GM21825 (cell line): ENCODE results near the gene SIPA1L3.

Source experiments
- ATAC-seq: cut with Tn5 transposase; IDR thresholded peaks from one replicate; pipeline ENCODE4 v1.9.1; 2021; ENCODE audit warnings: mild to moderate bottlenecking, moderate library complexity; ENCODE audit not compliant: unreplicated experiment

Gene SIPA1L3

DNA sequence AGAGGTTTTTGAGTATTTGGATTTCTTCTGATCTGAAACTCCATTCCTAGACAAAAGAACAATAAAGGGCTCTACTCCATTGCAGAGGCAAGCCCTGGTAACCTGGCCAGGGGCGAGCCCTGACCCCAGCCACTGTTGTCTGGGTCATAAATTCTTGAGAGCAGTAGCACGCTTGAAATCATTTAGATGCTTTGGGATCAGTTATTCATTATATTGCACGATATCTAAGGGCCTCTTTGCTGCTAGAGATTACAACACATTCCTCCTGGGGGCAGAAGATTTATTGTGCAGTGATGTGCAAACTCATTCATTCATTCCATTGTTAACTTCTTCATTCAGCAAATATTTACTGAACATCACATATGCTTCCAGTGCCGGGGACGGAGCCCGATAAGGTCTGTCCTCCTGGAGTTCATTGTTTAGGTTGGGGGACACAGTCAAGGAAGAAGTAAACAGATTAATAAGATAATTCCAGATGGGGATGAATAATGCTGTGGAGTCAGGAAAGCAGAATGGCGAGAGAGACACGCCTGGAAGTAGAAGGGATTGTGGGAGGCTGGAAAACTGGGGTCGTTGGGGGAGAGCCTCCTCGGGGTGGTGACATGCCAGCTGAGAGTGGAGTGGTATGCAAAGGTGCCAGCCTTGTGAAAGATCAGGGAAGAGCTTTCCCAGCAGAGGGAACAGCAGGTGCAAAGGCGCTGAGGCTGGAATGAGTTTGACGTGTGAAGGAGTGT lies 34.9 kb downstream of the SIPA1L3 start:
- ATAC-seq: no peak

DNA sequence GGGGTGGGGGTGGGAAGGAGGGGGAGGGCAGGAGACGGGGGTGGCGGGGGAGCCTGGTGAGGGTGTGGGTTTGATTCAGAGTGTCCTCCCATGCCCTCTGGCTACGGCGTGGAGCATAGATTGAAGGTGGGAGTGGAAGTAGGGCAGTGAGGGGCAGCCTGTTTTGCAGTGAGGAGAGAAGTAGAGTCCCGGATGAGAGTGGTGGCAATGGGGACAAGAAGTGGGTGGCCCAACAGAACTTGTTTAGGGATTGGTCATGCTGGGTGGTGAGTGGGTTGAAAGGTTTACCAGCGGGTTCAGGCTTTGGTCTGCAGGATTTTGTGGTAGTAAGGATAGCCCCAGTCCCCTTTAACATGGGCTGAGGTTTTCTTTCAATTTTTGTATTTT lies 35.5 kb downstream of the SIPA1L3 start:
- no peak for ATAC-seq

DNA sequence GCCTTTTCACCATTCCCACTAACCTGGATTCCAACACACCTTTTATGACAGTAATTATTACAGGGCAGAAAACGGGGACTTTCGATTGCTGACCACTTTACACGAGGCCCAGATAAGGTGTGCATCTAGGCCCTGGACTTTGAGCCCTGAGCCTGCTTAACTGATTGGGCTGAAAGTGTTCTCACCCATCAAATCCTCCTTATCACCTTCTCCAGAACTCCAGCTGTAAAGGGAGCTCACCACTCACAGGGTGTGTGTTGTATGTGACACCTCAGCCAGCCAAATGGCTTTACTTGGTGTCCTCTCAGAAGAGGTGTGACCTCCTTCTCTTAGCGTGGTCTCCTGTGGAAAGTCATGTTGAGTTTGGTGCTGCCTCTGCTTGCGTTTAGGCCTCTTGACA lies 36.5 kb downstream of the SIPA1L3 start:
- no peak for ATAC-seq

GRCh38 chr19:37946132-37946531 lies 39.1 kb downstream of the SIPA1L3 start:
- ATAC-seq: no peak

DNA sequence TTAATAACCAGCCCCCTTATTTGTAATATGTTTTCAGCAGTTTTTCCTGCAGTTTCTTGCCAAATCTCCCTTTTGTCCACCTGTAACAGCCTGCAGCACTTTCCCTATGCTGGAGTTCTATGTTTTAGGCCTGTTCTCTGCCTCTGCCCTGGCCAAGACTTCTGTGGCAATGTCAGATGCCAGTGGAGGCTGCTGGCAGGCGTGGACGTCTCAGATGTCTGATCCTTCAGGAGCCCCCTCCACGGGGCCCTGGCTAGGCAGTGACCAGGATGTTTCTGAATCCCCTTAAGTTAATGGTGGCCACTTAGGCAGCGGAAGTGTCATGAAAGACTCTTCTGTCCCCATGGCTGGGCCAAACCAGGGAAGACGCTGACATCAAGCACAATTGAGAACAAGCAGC lies 40.8 kb downstream of the SIPA1L3 start:
- no peak for ATAC-seq

DNA sequence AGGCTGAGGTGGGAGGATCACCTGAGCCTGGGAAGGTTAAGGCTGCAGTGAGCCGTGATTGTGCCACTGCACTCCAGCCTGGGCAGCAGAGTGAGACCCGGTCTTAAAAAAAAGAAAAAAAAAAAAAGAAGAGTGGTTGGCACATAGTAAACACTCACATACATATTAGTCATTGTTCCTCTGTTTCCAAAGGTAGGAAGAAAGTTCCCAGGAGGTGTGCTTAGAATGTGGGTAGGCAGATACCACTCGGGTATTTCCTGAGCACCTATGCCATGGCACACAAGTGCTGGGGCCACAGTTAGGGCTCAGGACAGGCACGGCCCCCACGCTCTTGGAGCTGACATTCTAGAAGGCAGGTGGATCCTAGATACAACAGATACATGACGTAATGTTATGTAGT lies 41.4 kb downstream of the SIPA1L3 start:
- ATAC-seq: no peak

DNA sequence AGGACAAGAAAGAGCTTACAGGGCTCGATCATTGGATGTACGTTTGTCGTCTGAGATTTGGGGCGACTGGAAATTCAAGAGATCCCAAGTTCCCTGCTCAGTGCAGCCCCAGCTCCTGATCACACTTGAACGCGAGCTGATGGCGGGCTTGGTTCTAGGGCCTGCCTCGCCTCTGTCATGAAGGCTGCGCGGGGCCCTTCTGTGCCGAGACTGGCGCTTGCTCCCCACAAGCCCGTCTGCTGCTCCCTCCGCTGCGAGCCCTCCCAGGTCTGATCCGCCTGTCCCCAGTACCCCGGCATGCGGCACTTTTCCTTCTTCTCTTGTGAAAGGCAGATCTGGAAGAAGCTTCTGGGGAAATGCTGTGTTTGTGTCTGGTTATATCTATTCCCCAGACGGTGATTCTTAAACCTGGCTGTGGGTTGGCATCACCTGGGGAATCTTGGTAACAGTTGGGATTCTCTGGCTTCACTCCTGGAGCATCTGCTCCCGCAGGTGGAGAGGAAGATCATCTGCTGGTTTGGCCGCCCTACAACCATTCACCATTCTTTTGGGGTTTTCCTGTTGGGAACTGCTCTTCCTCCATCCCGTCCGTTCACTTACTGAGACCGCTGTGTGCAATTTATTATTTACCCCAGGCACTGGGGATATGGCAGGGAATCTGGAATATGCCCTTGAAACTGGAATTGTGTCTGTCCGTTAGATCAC lies 43.6 kb downstream of the SIPA1L3 start:
- no peak for ATAC-seq

- no peak for ATAC-seq
Measured at GRCh38 chr19:37951816-37952210, 44.8 kb downstream of the SIPA1L3 start.

DNA sequence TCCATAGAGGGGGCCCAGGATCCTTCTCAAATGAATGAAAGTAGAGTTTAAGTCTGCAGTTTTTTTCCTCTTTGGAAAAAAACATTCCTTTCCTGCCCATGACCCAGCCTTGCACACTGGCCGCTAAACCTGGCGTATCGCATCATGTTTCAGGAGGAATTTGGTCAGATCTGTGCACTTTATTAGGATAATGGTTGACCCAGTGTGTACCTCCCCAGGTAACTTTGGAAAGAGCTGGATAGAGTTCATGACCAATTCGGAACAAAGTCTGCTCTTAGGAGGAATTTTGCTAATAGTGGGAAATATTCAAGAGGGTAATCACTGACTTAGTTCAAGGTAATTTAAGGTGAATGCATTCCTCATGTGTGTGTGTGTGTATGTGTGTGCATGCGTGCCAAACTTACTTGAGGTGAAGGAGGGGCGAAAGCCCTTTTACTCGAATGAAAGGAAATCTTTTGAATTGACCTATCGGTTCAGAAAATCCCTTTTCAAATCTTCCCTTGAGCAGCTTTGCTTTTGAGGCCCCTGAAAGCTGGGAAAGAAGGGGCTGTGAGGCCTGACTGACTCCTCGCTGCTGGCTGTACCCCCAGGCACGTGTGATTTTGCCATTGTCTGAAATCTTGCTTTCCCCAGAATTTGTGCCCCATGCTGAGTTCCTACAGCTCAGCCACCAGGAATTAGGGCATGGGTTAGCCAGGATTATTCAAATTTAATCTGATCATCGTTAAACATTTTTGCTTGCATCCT lies 46.3 kb downstream of the SIPA1L3 start:
- ATAC-seq: no peak

DNA sequence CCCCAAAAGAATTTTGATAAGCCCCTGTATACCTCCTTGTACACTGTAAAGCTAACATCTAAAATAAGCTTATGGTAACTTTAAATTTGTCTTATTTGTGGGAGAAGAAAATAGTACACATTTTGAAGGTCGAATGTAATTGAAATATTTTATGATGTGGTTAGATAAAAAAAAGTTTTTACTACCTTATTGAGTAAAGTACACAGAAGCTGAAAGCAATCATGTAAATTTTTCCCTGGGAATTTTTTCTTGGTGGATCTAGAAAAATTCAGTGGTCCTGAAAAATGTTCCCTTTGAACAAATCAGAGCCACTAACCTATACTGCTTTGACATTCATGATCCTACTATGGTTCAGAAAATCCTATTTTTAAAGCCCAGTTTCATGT lies 46.9 kb downstream of the SIPA1L3 start:
- no peak for ATAC-seq

- ATAC-seq: no peak
Measured at GRCh38 chr19:37954421-37954874, 47.4 kb downstream of the SIPA1L3 start.

- no peak for ATAC-seq
Measured at GRCh38 chr19:37955986-37956385, 49.0 kb downstream of the SIPA1L3 start.

DNA sequence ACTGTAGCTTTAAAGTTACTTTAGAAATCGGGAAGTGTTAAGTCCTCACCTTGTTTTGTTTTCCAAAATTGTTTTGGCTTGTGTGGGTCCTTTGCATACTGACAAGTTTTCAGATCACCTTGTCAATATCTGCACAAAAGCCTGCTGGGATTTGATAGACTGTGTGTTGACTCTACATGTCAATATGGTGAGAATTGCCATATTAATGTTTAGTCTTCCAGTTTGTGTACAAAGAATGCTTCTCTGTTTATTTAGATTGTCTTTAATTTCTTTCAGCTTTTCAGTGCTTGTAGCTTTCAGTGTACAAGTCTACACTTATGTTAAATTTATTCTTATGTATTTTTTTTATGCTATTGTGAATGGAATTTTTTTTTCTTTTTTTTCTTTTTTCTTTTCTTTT lies 50.2 kb downstream of the SIPA1L3 start:
- ATAC-seq: no peak

- ATAC-seq: no peak
Measured at GRCh38 chr19:37959665-37960114, 52.7 kb downstream of the SIPA1L3 start.

DNA sequence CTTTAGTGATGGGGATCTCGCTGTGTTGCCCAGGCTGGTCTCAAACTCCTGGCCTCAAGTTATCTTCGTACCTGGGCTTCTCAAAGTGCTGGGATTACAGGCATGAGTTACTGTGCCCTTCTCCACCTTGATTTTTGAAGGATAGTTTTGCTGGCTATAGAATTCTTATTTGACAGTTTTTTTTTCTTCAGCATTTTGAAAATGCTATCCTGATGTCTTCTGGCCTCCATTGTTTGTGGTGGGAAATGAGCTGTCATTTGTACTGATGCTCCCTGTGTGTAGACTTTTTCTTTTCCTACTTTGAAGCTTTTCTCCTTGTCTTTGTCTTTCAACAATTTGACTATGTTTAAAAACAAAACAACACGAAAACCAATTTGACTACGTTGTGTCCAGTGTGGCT lies 54.2 kb downstream of the SIPA1L3 start:
- ATAC-seq: no peak

GRCh38 chr19:37963190-37963936 lies 56.4 kb downstream of the SIPA1L3 start:
- no peak for ATAC-seq

DNA sequence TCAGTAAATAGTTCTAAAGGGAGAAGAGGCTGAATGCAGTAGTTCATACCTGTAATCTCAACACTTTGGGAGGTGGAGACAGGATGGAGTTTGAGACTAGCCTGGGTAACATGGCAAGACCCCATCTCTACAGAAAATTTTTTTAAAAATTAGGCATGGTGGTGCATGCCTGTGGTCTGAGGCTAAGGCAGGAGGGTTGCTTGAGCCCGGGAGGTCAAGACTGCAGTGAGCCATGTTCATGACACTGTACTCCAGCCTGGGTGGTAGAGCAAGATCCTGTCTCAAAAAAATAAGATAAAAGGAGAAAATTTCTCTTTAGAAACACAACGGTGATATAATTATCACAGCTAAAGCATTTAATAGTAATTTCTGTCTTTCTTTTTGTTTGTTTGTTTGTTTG lies 57.1 kb downstream of the SIPA1L3 start:
- ATAC-seq: no peak

DNA sequence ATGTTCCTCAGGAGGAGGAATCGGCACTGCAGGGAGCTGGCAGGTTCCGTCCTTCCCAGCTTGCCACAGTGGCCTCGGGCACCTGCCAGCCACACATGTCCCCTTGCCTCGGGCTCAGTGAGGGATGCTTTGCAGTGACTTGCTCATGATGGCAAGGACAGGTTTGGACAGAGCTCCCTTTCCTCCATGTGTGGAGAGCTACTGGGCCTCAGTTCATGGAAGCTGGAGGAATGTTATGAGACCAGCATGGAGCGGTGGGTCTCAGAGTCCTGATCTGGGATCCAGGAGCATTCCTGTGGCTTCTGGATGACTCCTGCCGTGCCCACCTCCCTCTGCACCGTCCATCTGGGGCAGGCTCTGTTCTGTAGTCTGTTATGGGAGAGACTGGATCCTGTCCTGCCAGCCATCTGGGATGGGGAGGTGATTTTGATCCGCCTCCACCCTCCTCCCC lies 59.2 kb downstream of the SIPA1L3 start:
- no peak for ATAC-seq

DNA sequence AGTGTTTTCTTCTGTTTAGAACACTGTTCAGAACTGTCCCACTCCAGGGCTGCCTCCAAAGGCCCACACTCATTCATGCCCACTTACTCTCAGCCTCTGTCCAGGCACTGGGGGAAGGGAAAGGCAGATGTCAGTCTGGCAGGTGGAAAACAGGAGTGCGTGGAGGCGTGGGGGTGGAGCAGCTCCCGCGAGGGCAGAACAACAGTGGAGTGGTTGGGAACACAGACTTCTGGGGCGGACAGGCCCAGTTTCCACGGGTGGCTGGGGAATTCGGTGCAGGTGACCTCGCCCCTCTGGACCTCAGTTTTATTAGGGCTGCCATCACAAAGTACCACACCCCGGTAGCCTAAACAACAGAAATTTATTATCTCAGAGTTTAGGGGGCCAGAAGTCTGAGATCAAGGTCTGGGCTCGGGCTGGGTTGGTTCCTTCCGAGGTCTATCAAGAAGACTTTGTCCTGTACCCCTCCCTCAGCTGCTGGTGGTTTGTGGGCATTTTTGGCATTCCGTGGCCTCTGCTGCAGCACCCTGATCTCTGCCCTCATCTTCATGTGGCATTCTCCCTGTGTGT lies 59.7 kb downstream of the SIPA1L3 start:
- no peak for ATAC-seq

- no peak for ATAC-seq
Measured at GRCh38 chr19:37969695-37970094, 62.7 kb downstream of the SIPA1L3 start.

- no peak for ATAC-seq
Measured at GRCh38 chr19:37970699-37971098, 63.7 kb downstream of the SIPA1L3 start.
